IPS-18c (cell line): ENCODE measurements around the gene COX17.

ENCODE experiments used
- H3K4me3 ChIP-seq: 2 replicates; pipeline ENCODE4 v1.7.0; 2013; ENCODE audit warnings: low read depth, mild to moderate bottlenecking, low read length, moderate library complexity; ENCODE audit not compliant: insufficient read depth
- H3K9me3 ChIP-seq: one replicate; pipeline ENCODE4 v1.6.1; 2013; ENCODE audit warnings: mild to moderate bottlenecking, low read length, moderate library complexity; ENCODE audit not compliant: control insufficient read depth, insufficient read depth

Gene COX17

DNA sequence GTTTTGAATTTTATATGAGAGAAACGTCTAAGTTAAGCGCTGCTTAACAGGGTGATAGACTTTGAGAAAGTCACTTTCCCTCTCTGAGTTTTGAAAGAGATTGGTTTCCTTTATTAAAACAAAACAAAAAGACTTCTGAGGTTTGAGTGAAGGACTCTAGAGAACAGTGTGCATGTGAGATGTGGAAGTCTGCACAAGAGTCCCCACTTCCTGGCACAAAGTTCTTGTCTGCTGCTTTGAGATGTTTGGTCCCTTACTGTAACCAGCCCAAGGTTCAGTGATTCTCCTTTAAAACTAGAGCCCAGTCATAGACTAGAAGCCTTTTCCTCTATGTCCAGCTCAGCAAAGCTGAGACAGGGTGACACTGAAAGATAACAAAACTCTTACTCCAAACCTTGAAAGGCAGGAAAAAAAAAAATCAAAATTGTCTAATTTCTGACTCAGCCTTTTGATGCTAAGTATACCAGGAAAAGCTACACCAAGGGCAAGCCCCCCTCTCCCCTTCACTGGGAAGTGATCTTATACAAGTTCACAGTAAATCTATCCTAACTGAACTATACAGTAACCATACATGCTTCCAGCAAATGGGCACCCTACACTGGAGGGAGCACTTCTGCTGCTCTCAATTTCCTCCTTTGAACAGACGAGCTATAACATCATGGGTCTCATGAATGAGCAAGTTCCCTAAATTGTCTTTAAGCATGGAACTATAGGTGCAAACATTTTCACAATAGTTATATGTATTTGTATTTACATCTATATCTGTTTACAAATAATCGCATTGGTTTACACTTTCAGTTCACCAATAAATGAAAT, 19.1 kb downstream of the COX17 start:
- Histone ChIP-seq H3K4me3 (no peak overlapping the region), H3K9me3 (no peaks in the 10 kb centered on the region)

GRCh38 chr3:119653876-119654275, 23.3 kb downstream of the COX17 start:
- H3K9me3 ChIP-seq, result no peaks in the 10 kb centered on the region

DNA sequence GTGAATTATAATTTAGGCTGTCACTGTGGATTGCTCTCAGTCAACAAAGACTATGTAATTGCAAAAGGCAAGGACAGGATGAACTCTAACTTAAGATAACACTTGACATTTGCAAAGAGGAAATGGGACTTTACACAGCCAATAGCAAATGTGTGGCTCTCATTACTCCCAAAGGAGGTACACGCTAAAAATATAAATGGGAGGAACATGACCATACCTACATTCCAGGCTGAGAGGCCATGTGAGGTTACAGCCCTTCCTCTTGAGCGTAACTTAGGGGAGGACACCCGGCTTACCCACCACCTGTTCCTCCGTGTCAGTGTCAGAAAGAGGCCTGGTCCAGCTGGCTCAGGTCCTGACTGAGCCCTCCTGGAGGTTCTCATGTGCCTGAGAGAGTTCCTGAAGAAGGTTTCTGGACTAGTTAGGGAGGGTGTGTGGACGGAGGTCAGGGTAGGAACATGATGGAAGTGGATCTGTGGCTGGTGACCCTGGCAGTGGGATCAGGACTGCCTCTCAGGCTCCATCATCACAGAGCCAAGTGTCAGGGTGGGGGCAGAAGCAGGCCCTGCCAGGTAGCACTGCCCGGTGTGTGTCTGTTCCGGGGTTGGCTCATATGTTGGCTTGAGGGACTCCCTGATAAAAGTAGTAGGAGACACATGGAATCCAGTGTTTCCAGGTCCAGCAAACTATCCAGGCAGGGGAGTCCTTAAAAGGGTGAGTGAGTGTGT, 24.7 kb downstream of the COX17 start:
- H3K4me3 ChIP-seq, result no peak overlapping the region
- H3K9me3 ChIP-seq, result no peaks in the 10 kb centered on the region

More at GRCh38 chr3:119653876-119654275, 23.3 kb downstream of the COX17 start:
- no peak overlapping the region for H3K4me3 ChIP-seq

GRCh38 chr3:119649761-119650160, 27.4 kb downstream of the COX17 start:
- H3K4me3 ChIP-seq, result no peak overlapping the region
- H3K9me3 ChIP-seq, result no peaks in the 10 kb centered on the region

DNA sequence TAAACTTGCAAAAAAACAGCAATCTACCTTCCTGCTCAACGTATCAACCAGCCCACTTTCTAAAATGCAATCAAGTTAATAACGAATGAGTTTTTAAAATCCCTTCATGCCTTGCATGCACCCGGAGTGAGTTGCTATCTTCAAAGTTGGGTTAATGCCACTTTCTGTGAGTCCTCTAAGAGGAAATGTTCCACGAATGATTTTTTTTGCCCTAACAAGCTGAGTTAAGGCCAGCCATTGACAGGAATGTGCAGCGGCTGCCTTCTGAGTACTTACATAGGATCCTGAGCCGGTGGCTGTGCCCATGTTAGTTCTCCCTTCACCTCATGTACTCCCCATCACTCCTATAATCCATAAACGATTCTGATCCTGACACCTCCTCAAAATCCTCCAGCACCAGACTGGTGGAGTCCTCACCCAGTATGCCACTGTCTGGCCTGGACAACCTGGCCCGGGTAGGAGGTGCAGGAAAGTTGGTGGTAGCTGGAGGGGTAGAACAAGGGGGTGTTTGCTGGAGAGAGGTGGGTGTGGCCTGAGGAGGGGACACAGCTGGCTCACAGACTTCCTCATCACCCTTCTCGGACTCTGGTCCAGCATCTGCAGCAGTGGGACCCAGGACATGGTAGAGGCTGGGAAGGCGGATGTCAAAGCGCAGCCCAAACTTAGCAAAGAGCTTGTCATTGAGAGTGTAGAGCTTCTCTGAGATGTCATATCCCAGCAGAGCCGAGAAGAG, 29.2 kb downstream of the COX17 start:
- Histone ChIP-seq H3K9me3 (no peaks in the 10 kb centered on the region), H3K4me3 (no peak overlapping the region)

DNA sequence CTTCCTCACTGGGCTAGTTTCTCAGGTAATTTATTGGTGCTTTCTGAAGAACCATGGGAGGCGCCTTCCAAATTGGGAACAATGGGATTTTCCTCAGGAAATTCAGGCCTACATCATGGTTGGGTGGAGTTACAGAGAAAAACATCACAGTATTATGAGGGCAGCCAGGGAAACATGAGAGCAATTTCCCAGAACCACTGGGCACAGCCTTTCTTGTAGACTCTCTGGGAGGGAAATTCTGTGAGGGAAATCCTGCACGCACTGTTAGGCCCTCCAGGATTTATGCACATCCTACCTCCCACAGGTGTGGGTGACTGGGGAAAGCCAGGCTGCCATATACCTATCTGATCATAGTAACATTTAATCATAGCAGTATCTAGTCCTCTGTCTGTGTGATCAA, 30.0 kb downstream of the COX17 start:
- H3K4me3 ChIP-seq, result no peak overlapping the region
- H3K9me3 ChIP-seq, result no peaks in the 10 kb centered on the region

- Histone ChIP-seq H3K4me3 (no peak overlapping the region), H3K9me3 (no peaks in the 10 kb centered on the region)
These were observed 31.4 kb downstream of the COX17 start for GRCh38 chr3:119645813-119646212.

GRCh38 chr3:119644481-119644880, 32.7 kb downstream of the COX17 start:
- no peaks in the 10 kb centered on the region for H3K9me3 ChIP-seq
- no peak overlapping the region for H3K4me3 ChIP-seq

- no peak overlapping the region for H3K4me3 ChIP-seq
These were observed 33.7 kb downstream of the COX17 start for GRCh38 chr3:119643528-119643927.

DNA sequence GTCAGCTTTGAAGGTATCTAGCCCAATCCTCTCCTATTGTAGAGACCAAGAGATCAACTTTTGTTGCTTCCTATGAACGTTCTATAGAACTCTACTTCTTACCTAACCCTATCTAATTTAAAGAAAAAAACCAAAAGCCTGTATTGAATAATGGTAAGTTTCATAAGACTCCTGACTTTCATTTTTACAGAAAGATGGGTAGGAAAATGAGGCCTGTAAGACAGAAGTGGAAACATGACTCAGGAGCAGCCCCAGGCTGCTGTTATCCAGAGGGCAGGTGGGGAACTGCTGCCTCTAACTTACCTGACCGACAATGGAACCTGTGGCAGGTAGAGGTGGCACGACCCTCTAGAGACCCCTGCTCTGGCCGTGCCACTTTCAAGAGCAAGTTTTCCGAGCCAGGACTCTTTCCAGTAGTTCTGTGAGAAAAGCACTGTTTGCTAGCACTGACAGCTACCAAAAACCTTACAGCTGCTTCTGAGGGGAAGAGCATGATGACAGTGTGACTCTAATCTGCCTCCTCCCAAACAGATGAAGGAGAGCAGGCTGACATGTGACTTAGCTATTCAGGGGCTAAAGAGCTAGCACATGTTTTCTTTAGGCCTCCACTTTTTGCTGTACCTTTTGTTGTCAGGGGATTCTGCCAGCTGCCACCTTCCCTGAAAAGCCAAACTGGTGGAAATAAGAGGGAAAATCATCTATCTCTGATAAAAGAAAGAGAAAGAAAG, 34.3 kb downstream of the COX17 start:
- no peak overlapping the region for H3K4me3 ChIP-seq

More at GRCh38 chr3:119643528-119643927, 33.7 kb downstream of the COX17 start:
- H3K9me3 ChIP-seq, result no peaks in the 10 kb centered on the region

GRCh38 chr3:119641416-119641815, 35.8 kb downstream of the COX17 start:
- H3K4me3 ChIP-seq, result no peak overlapping the region
- H3K9me3 ChIP-seq, result no peaks in the 10 kb centered on the region

More for the DNA sequence above, 34.3 kb downstream of the COX17 start:
- no peaks in the 10 kb centered on the region for H3K9me3 ChIP-seq

DNA sequence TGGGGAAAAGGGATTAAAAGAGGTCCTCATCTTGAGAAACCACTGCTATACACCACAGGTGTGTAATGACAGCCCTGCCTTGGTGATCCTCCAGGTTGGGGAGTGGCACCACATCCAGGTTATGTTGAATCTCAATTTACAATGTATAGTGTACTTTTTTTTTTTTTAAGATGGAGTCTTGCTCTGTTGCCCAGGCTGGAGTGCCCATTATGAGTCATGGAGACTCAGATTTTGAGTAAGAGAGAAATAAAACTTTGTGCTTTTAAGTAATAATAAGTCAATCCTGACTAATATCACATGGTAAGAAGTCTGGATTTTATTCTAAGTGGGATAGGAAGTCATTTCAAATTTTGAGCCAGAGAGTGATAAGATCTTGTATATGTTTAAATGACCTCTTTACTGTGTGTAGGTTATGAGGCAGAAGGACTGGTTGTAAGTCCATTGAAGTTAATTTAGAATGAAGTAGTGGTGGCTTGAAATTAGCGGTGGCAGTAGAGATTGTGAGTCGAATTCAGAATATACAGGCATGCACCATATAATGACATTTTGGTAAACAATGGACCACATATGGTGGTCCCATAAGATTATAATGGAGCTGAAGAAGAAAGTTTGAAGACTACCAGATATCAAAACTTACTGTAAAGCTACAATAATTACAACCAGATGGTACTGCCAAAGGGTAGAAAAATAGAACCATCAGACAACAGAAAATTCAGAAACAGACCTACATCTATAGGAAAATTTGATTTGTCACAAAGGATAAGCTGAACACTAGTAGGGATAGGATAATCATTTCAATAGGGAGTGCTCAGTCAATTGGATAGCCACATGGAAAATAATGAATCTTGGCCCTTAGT, 37.5 kb downstream of the COX17 start:
- no peak overlapping the region for H3K4me3 ChIP-seq
- H3K9me3 ChIP-seq, result peaks cover 2% of the 10 kb centered on the region

DNA sequence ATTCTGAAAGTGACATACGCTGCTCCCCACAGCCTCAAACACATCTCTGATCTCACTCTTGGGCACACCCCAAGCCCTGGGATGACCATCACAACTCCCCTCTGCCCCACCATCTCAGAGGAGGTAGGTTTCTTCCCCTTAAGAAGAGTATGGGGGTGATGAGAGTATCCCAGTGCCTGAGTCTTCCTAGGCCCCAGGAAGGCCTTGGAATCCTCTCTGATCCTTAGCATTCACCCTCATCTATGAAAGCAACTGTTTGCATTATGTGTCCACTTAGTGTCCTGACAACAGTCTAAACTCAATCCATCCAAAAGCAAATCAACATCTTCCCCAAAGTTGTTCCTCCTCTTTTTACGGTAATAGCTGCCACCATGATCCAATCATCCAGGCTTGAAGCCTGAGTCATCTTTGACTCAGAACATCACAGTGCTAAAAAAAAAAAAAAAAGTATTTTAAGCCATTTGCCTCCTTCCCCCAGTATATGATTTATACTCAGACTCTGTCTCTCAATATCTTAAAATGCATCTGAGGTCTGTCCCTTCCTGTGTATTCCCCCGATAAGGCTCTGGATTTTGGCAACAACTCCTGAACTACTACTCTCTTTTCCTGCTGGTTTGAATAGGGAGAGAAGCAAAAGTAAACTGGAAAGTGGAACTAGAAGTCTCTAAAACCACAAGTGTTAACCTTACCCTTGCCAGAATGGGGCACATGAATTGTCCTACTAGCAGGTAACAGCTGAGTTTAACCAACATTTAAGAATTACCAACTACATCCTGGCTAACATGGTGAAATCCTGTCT, 39.3 kb downstream of the COX17 start:
- H3K9me3 ChIP-seq, result peaks cover 2% of the 10 kb centered on the region
- H3K4me3 ChIP-seq, result no peak overlapping the region

- H3K9me3 ChIP-seq, result peaks cover 2% of the 10 kb centered on the region
- no peak overlapping the region for H3K4me3 ChIP-seq
These were observed 40.2 kb downstream of the COX17 start for GRCh38 chr3:119636891-119637611.

DNA sequence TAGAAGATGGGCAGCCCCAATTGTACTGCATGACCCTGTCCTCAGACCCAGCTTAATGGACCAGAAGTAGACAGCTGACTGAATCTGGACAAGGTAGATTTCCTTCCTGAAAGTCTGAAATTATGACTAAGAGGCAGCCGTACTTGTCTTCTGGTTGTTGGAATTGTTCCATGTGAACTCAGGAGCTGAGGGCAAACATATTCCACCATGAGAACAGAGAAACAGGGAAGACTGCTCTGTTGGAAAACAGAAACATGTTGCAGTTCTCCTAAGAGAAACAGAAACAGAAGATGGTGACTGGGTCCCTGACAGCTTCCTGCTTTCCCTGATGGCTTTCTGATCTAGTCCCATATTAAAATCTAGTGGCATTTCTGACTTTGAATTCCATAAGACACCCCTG, 41.0 kb downstream of the COX17 start:
- H3K4me3 ChIP-seq, result no peak overlapping the region

More for the DNA sequence above, 41.0 kb downstream of the COX17 start:
- H3K9me3 ChIP-seq, result peaks cover 2% of the 10 kb centered on the region
